H4 (cell line): ENCODE measurements around the gene GAD2. TPM values are rescaled to one million over a fixed set of nuclear protein-coding genes. Genes with fewer than 3 reads are reported as not detected.

Experiments used
- DNase-seq: peaks from one replicate; pipeline ENCODE4 v3.0.0-alpha.2; 2015; ENCODE audit warnings: low spot score
- total RNA-seq: library from RNA; depleted of rRNA; stranded (reverse); fragments of >200 nt; shearing (Covaris generic); gene quantifications from 2 replicates; pipeline ENCODE4 v1.2.3, GENCODE V29; 2014; rRNA removed

The GAD2 gene
- not detected in 2 replicates for total RNA-seq

- DNase-seq = no peak
Measured at GRCh38 chr10:26216585-26217395, at the start of gene GAD2. GAD2 (plus strand) TSS chr10:26216774; CDS start chr10:26216810, 36 bp downstream.

GRCh38 chr10:26169466-26169865, 47.1 kb upstream of the GAD2 start:
- DNase-seq = no peak

- no peak for DNase-seq
Measured at GRCh38 chr10:26172131-26172530, 44.4 kb upstream of the GAD2 start.

GRCh38 chr10:26173837-26174236, 42.7 kb upstream of the GAD2 start:
- DNase-seq = no peak

GRCh38 chr10:26177341-26177740, 39.2 kb upstream of the GAD2 start:
- no peak for DNase-seq

GRCh38 chr10:26194275-26194674, 22.3 kb upstream of the GAD2 start:
- no peak for DNase-seq

- no peak for DNase-seq
Measured at GRCh38 chr10:26197248-26197647, 19.3 kb upstream of the GAD2 start.

GRCh38 chr10:26198119-26198518, 18.5 kb upstream of the GAD2 start:
- DNase-seq = no peak

GRCh38 chr10:26199841-26200240, 16.7 kb upstream of the GAD2 start:
- no peak for DNase-seq

GRCh38 chr10:26205223-26205622, 11.4 kb upstream of the GAD2 start:
- no peak for DNase-seq

GRCh38 chr10:26211781-26212444, 4.7 kb upstream of the GAD2 start:
- DNase-seq = no peak

GRCh38 chr10:26212511-26212910, 4.1 kb upstream of the GAD2 start:
- no peak for DNase-seq

- DNase-seq = no peak
Measured at GRCh38 chr10:26213157-26213800, 3.3 kb upstream of the GAD2 start.

- no peak for DNase-seq
Measured at GRCh38 chr10:26214004-26214403, 2.6 kb upstream of the GAD2 start.

GRCh38 chr10:26214551-26215395, 1.8 kb upstream of the GAD2 start:
- DNase-seq = no peak

- DNase-seq = no peak
Measured at GRCh38 chr10:26215396-26215934, 1.1 kb upstream of the GAD2 start.

- no peak for DNase-seq
Measured at GRCh38 chr10:26215935-26216584, 514 bp upstream of the GAD2 start.

- DNase-seq = no peak
Measured at GRCh38 chr10:26217396-26218086, 967 bp downstream of the GAD2 start.

- DNase-seq = no peak
Measured at GRCh38 chr10:26219676-26220075, 3.1 kb downstream of the GAD2 start.

GRCh38 chr10:26220901-26221300, 4.3 kb downstream of the GAD2 start:
- DNase-seq = no peak
